Inflammatory macrophage treated with lipopolysaccharide for 1 hour (primary cell): ENCODE data around the gene C11orf86.
"Not testable (repeated sequence)": the region's sequence is repeated elsewhere in the genome, so short reads cannot be mapped to it uniquely, and the experiment has no call there.

Source experiments
- DNase-seq, 2 donors: peaks; one replicate each; pipeline ENCODE4 v3.0.0-alpha.2; 2020 to 2022

Gene C11orf86

DNA sequence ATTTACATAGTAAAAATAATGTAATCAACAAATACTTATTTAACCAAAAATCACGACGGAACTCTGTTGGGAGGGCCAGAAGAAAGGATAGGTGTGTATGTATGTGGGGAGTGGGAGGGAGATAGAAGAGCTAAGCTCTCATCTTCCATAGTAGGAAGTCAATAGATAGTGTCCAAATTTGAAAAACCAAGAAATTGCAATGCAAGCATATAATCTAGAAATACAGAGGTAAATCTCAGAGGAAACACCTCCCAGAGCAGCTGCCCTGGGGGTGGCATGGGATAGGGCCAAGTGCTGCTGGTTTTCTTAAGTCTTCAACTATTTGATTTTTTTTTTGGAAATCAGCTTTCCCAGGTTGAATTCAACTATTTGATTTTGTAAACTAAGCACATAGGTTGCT, 16.9 kb downstream of the C11orf86 start:
- DNase-seq = no peak

DNA sequence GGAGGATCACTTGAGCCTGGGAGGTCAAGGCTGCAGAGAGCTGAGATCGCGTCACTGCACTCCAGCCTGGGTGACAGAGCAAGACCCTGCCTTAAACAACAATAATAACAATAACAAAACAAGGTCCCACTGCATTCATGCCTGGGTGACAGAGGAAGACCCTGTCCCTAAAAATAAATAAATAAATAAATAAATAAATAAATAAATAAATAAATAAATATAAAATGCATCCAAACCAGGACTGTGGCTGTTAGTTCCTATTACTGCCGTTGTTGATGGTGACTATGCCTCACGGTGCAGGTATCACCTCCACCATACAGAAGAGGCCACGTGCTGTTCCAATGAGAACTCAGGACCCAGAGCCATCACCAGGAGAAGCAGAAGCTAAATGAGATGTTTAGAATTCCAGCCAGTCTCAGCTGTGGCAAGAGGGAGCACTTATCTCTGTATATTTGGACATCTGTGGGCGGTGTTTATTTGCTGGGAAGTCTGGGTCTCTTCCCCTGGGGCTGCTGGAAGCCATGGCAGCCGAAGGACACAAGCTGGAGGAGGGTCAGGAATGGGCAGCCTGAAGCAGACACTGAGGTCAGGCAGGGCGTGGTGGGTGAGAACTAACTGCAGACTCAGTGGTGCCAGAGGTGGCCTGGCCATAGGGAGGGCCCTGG, 21.6 kb downstream of the C11orf86 start:
- no peak for DNase-seq

DNA sequence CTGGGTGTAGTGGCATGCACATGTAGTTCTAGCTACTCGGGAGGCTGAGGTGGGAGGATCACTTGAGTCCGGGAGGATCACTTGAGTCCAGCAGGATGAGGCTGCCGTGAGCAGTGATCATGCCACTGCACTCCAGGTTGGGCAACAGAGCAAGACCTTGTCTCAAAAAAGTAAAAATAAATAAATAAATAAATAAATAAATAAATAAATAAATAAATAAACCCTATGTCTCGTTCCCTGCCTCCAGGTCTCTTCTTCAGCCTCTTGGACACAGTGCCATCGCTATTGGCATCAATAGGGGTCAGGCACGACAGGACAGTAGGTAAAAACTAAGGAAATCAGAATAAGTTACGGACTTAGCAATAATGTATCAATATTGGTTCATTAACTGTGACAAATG, 24.5 kb downstream of the C11orf86 start:
- DNase-seq = no peak

DNA sequence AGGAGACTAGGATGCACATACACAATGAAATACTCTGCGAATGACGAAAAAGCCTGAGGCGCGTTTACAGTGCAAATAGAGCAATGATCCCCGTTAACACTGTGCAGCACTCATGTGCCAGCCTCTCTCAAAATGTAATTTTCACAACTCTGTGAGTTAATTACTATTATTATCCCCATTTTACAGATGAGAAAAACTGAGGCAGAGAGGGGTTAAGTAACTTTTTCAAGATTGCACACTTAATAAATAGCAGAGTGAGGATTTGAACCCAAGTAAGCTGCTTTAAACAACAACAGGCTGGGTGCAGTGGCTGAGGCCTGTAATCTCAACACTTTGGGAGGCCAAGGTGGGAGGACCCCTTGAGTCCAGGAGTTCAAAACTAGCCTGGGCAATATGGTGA, 26.2 kb downstream of the C11orf86 start:
- DNase-seq = no peak

DNA sequence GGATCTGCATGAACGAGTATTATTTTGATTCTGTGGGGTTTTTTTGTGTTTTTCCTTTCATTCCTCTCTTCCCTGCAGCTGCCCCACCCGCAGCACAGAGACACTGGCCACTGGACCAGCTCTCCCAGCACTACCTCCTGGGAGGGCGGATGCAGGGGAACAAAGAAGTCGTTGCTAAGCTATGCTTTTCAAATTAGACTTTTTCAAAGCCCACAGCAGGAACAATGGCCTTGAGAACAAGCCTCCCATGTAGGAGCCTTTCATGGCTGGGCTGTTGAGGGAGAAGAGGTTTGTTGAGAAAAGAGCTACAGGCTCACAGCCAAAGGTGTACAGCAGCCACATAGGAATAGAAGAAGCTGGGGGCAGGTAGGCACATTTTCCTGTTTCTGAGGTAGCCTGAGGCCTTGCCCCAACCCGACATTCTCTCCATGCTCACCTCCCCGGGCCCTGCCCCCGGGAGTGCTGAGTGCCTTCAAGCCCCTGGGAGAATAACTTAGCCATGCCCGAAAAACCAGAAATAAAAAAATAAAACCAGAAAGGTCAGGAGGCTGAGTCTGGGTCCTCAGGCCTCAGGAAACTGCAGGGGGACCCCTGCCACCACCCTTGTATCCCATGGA, 27.3 kb downstream of the C11orf86 start:
- no peak for DNase-seq

DNA sequence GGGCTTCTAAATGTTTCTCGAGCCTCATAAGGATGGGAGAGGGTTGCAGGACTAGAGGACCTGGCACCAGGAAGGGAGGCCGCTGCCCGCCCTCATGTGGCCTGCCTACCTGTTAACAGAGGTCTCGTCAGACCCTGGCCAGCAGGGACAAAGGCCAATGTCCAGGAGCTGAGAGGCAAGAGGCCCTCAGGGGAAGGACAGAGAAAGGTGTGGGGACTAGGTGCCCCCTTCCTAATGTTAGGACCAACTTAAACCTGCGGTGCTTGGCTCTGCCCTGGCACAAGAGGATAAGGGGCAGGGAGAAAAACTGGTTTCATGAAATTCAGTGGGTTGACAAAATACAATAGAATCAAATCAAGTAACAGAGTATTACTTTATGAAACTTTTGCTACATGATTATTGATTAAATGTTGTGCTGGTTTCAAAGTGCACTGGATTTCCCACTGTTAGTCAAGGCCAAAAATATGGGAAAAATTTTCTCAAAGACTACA, 27.9 kb downstream of the C11orf86 start:
- DNase-seq = no peak

DNA sequence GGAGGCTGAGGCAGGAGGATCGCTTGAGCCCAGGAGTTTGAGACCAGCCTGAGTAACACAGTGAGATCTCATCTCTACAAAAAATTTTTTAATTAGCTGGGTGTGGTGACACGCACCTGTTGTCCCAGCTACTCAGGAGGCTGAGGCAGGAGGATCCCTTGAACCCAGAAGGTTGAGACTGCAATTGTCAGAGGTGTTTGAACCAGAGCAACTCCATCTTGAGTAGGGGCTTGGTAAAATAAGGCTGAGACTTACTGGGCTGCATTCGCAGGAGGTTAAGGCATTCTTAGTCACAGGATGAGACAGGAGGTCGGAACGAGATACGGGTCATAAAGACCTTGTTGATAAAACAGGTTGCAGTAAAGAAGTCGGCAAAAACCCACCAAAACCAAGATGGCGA, 30.1 kb downstream of the C11orf86 start:
- not testable (repeated sequence) for DNase-seq

DNA sequence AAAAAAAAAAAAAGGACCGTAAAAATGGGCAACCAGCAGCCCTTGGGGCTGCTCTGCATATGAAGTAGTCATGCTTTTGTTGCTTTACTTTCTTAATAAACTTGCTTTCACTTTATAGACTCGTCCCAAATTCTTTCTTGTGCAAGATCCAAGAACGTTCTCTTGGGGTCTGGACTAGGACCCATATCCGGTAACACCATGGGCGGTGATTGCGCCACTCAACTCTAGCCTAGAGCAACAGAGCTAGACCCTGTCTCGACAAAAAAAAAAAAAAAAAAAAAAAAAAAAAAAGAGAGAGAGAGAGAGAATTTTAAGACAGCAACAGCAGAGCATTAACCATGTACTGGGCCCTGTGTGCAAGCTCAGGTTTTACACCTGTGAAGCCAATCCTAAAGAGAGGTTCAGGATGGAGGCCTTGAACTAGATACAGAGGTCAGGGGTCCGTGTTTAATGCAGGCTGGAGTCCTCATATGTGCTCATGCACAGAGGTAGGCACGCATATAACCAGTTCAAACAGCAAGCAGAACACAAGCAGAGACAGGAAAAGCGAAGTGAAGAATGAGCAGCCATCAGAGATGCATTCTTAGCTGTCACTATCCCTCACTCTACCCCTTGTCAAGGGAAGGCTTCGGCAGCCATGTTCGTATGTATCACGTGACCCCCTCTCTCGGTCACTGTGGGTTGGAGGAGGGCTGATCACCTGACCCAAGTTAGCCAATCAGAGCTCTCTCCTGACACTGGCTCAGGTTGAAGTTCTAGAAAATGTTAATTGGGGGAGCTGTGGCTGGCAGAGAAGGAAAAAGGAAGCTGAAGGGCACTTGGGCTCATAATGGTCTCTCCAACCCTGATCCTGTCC, 31.2 kb downstream of the C11orf86 start:
- DNase-seq = no peak

DNA sequence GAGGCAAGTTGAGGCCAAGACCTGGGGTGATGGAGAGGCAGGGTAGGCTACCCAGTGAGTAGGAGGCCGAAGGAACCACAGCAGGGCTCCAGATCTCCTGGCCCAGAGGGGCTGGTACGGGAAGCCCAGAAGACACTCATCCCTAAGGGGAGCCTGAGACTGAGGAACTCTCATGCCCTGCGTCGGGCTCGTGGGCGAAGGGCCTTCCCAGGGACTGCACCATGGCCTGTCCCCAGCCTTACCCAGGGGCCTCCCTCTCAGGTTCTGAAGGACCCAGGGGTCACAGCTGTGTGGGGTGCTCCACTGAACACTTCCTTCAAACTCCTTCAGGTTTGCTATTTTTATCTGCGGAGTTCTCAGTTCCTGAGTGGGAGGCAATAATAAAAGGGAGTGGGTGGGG, 32.0 kb downstream of the C11orf86 start:
- peak; percentile 58 to 89 for DNase-seq

DNA sequence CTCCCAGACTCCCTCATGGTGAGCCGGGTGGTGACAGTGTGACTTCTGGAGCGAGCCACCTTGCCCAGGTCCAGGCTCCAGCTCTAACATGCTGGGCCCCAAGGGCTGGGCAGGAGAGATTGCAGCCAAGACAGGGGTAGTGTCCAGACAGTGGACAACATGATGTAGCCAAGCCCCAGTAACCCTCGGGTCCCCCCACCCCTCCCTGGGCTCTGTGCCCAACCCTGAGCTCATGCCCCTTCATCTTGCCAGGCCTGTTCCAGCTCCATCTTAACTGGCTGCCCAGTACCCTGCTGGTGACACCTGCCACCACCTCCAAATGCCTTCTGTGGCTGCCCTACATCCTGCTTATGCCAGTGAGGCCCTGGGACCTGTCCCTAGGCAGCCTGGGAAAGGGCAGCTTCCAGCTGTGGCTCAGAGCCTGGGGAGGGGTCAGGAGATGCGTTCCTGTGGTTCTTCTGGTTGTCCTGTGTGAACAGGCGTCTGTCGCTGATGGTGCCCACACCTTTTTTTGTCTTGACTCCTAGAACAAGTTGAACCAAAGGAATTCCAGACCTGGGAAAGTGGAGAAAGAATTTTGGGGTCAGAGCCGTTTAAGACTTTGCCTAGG, 35.3 kb downstream of the C11orf86 start:
- no peak for DNase-seq

DNA sequence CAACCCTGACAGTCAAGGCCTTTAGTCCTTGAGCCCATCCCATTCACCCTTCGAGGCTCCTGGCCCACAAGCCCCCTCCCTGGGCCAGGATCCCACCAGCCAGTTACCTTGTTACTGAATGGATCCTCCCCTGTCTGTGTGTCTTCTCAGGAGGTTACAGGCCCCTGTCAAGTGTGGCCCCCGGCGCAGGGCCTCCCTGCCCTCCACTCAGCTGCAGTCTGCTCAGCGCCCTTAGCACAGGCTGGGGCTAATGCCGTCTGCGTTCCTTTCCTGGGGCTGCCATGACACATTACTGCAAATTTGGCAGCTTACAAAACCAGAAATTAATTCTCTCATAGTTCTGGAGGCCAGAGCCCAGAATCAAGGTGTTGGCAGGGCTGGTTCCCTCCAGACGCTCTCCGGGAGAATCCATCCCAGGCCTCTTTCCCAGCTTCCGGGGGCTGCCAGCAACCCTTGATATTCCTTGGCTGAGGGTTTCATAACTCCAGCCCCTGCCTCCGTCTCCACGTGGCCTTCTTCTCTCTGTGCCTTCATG, 38.5 kb downstream of the C11orf86 start:
- no peak for DNase-seq

DNA sequence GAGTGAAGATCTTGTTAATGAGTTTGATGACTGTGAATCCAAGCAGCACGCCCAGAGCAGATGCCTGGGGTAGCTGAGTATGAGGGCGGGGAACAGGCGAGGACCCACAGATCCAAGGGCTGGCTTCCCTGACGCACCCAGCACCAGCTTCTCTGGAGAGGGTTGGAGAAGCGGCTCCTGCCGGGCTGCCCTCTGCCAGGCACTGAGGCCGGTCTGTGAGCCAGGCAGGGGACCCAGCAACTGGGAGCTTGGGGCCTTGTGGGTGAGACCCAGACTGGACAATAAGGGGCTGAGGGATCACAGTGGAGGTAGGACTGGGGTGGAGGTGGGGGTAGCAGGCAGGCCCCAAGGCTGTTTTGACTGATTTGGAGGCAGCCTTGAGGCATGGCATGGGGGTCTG, 39.2 kb downstream of the C11orf86 start:
- no peak for DNase-seq

DNA sequence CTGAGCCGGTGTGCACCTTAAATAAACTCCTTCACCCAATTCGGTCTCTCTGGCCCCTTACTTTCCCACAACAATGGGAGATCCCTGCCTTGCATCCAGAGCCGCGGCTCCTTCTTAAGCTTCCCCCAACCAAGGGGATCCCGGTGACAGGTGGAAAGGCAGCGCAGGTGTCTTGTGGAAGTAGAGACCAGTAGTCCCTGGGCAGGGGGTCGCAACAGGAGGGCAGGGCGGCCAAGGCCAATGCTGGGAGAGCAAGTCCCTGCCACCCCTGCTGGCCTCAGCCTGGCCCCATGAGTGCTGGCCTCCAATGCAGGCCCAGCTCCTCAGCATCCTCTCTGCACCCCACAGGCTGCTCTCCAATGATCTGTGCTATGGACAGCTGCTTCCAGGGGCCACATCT, 39.9 kb downstream of the C11orf86 start:
- DNase-seq = no peak

DNA sequence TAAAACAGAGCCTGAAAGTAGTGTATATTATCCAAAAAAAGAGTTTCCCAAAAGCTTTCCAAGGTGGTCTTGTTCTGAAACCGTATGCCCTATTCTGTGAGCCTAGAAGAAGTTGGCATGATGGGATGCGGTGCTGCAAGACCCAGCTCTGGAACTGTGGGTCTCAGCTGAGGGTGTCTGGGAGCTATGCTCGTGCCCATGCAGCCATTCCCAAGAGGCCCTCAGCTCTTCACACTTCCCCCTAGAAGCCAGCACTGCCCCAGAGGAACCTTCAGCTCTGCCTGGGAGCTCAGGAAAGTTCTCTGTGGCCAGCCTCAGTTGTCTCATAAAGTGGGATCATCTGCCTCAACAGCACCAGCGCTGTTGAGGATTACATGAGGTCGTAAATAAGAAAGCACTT, 41.4 kb downstream of the C11orf86 start:
- DNase-seq = no peak

DNA sequence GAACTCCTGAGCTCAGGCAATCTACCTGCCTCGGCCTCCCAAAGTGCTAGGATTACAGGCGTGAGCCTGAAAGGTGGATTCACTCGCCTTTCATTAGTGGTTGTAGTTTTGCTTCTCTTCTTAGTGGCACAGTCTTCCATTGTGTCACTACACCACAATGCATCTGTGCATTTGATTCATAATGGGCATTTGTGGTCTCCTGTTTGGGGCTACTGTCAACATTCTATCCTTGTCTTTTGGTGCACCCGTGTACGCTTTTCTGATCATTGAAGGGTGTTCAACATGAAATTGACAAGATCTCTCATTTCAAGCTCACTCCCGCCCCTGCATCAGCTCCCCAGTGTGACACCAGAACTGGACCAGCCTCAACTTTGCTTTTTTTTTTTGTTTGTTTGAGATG, 45.8 kb downstream of the C11orf86 start:
- no peak for DNase-seq

DNA sequence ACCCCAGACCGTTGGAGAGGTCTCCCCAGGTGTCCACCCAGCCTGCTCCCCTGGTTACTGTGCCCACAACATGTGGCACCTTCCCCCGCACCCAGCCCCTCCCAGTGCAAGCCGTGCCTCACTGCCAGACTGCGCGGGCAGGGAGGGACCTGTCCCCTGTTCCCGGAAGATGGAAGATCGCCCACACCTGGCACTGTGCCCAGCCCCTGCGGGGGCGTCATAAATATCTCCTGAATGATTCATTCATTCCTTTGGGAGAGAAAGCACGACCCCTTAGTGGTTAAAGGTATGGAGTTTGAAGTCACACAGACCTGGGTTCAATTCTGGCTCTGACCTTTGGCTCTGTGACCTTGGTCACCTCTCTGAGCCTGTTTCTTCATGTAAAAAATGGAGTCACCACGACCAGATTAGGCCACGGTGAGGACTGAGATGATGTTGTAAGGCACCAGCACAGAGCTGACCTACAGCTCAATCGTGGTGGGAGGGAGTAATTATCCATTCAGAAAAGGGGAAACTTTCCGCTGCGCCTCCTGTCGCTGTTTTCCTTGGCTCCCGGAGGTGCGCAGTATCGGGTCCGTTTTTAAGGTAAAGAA, 47.3 kb downstream of the C11orf86 start:
- DNase-seq = peak; percentile 23 to 69

DNA sequence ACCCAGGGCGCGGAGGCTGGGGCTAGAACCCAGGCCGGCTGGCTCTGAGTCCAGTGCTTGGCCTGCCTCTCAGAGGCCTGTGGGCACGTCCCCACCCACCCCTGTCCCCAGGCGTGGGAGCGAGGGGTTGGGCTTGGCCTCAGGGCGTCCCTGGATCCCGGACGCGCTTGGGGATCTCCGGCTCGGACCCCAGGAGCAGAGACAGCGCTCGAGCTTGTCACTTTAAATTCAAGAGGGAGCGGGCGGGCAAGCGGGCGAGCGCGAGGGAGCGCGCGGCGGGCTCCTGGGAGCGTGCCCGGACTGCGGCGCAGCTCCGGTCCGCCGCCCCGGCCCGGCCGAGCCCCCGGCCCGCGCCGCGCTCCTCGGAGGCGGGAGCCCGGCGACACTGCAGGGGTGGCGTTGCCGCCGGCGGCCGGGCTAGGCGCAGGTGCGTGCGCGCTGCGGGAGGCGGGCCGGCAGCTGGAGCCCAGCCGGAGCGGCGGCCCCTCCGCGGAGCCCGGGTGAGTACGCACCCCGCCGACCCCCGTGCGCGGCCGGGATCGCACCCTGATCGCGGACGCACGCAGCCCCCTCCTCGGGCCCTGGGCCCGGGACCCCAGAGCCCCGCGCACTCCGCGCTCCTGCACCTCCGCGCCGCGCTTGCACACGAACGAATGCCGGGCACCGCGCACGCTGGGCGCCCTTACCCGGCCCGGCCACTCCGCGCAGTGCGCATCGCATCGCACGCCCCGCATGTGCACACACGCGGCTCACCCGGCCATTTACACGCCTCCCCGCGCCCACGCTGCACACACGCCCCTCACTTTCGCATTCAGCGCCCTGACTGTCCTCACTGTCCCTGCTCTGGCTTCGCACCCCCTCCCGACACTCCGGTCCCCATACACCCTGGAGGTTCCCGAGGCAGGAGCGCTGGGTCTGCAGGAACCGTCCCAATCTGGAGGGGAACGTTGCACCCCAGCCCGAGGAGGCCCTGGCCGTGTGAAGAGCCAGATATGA, 48.2 kb downstream of the C11orf86 start, which contains the start of gene SYT12:
SYT12 (plus strand) TSS at position 174 of the 996 bp plus-strand sequence. CDS start 7,011 bp downstream, outside the sequence.
- DNase-seq = peak in 1 of 2 donors; percentile 69

DNA sequence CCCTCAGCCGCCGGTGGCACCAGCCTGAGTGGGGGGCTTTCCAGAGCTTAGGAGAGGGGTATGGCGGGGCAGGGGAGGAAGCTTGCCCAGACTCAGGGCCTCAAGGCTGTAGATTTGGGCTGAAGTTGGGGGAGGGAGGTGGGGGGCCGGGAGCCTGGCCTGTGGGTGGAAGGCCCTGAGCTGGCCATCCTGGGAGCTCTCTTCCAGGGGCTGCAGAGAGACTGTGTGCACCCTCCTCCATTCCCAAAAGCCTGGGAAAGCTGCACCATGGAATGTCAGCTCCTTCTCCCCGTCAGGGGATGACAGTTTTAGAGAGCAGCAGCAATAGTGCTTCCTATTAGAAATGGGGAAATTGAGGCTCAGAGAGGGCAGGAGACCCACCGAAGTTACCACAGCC, 48.9 kb downstream of the C11orf86 start:
- DNase-seq = no peak

DNA sequence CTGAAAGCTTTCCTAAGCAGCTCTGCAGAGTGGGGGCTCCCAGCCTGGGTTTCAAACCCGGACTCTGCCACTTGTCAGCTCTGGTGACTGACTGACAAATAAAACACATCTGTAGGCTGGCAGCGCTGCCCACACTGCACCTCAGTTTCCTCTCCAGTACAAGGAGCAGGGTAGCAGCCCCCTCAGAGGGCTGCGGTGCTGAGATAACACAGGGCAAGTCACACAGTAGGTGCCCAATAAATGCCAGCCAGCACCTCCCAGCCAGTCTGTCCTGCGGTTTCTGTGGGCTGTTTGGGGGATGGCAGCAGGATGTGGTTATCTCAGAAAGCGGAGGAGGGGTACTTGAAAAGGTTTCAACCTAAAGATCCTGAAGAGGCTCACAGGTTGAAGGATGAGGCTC, 49.3 kb downstream of the C11orf86 start:
- DNase-seq = no peak

DNA sequence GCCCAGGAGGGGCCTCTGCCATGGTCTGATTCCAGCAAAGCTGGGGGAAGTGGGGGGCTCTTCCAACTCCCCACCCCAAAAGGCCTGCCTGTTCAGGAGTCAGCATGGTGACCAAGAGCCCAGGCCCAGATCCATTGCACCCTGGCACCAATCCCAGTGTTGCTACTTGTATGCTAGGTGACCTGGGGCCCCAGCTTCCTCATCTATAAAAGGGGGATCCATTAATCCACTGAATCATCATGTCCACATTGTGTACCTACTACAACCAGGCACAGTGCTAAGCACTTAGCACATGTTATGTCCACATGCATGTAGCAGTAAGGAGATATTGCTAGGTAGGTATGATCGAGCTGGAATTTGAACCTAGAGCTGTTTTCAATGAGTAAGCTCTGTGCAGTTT, 49.9 kb downstream of the C11orf86 start:
- no peak for DNase-seq

DNA sequence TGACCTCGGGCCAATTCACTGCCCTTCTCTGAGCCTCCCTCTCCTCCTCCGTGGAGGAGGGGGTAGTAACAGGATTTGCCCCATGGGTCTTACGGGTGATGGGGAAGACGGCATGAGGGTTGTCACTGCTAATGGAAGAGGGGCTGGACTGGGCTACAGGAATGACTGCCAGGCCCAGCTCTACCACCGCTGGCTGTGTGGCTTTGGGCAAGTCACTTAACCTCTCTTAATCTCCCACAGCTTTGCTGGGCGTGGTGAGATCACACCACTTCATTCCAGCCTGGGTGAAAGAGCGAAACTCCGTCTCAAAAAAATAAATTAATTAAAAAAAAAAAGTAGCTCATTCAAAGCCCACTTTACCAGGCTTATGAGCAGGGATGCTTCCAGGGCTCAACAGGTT, 50.6 kb downstream of the C11orf86 start:
- DNase-seq = no peak
